ENCODE data around the gene RALGAPB. TPM values are rescaled to one million over a fixed set of nuclear protein-coding genes. Genes with fewer than 3 reads are reported as not detected.

Gene RALGAPB
- total RNA-seq, 1 experiment from 2014 or later = 36.7 TPM

- TF ChIP-seq MAX (CRISPR knock-in tag; IDR thresholded peaks at IDR 0.05) = no peak
- no peak for TF ChIP-seq E2F5 (CRISPR knock-in tag; IDR thresholded peaks at IDR 0.05)
- TF ChIP-seq MXD4 (CRISPR knock-in tag; IDR thresholded peaks at IDR 0.05; ENCODE audit: borderline replicate concordance) = no peak
- TF ChIP-seq ZNF532 (CRISPR knock-in tag; IDR thresholded peaks at IDR 0.05; ENCODE audit: borderline replicate concordance) = no peak
- no peak for TF ChIP-seq ERG (CRISPR knock-in tag; IDR thresholded peaks at IDR 0.05)
- no peak for TF ChIP-seq IRF1 (CRISPR knock-in tag; IDR thresholded peaks at IDR 0.05)
- TF ChIP-seq CBFB (CRISPR knock-in tag; IDR thresholded peaks at IDR 0.05; ENCODE audit: low read depth) = no peak
- TF ChIP-seq SMAD3 (CRISPR knock-in tag; IDR thresholded peaks at IDR 0.05; ENCODE audit: borderline replicate concordance) = no peak
- POLR2A ChIA-PET = no interaction called here
- Mint-ChIP-seq H3K4me1 (no peaks in the 10 kb centered on the region), H3K9me3 (no peaks in the 10 kb centered on the region), H3K27me3 (ENCODE audit: low read depth) (no peaks in the 10 kb centered on the region), H3K27ac (no peak overlapping the region), H3K4me3 (no peak overlapping the region), H3K36me3 (peaks cover 48% of the 10 kb centered on the region)
- ATAC-seq (no peak), DNase-seq (ENCODE audit: low spot score) (no peak)
- CTCF ChIA-PET = no interaction called here
These were observed 70.6 kb downstream of the RALGAPB start for GRCh38 chr20:38543014-38543906.

GRCh38 chr20:38545771-38546170 is 73.1 kb downstream of the RALGAPB start:
- ATAC-seq = no peak
- Mint-ChIP-seq H3K4me3 (no peak overlapping the region), H3K9me3 (no peaks in the 10 kb centered on the region), H3K36me3 (peaks cover 41% of the 10 kb centered on the region), H3K27ac (no peak overlapping the region), H3K27me3 (ENCODE audit: low read depth) (no peaks in the 10 kb centered on the region), H3K4me1 (no peaks in the 10 kb centered on the region)
- ChIA-PET POLR2A (no interaction called here), CTCF (no interaction called here)
- no peak for DNase-seq (ENCODE audit: low spot score)
- no peak for TF ChIP-seq ERG (CRISPR knock-in tag; IDR thresholded peaks at IDR 0.05)
- TF ChIP-seq ARID4B (CRISPR knock-in tag; IDR thresholded peaks at IDR 0.05; ENCODE audit: borderline replicate concordance) = no peak
